ENCODE measurements around the gene SPG7. TPM values are rescaled to one million over a fixed set of nuclear protein-coding genes. Genes with fewer than 3 reads are reported as not detected.

SPG7 gene
- polyA plus RNA-seq, 1 donor from 2014 or later, result 216 TPM

DNA sequence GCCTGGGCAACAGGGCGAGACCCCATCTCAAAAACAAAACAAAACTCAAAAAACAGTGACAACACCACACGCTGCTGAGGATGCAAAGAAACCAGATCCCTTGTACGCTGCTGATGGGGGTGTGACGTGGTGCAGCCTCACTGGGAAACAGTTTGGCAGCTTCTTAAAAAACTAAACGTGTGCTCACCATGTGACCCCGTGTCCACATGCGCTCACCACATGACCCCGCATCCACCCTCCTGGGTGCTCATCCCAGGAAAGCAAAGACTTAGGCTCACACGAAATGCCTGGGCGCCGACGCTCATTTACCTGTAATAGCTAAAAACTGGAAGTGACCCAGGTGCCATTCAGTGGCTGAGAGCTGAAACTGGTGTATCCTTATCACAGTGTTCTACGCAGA, 32.4 kb downstream of the SPG7 start:
- no peaks in the 10 kb centered on the region for H3K9me3 ChIP-seq (ENCODE audit: low read length)
- H3K4me2 ChIP-seq (ENCODE audit: low read length), result no peak overlapping the region
- no peaks in the 10 kb centered on the region for H3F3A ChIP-seq (ENCODE audit: insufficient read depth, low read length, poor library complexity, severe bottlenecking)
- H3K27ac ChIP-seq (ENCODE audit: low read length), result no peak overlapping the region
- no peaks in the 10 kb centered on the region for H4K20me1 ChIP-seq (ENCODE audit: insufficient read depth)
- H3K79me2 ChIP-seq (replicated peaks; ENCODE audit: insufficient read depth, low read length), result no peaks in the 10 kb centered on the region
- H3K36me3 ChIP-seq (ENCODE audit: insufficient read depth, low read length), result no peaks in the 10 kb centered on the region
- no peaks in the 10 kb centered on the region for H3K9me2 ChIP-seq (ENCODE audit: insufficient read depth, low read length)
- no peaks in the 10 kb centered on the region for H3K27me3 ChIP-seq (ENCODE audit: insufficient read depth, low read depth, low read length)
- no peak overlapping the region for H3K9ac ChIP-seq (ENCODE audit: low read length)
- H3K4me3 ChIP-seq (ENCODE audit: low read length), result no peak overlapping the region
- no peak overlapping the region for H2AFZ ChIP-seq (ENCODE audit: low read depth, low read length)
- TF ChIP-seq TAF1 (IDR thresholded peaks at IDR 0.05; ENCODE audit: low read depth), result no peak
- no peak for TF ChIP-seq POLR2AphosphoS5 (IDR thresholded peaks at IDR 0.05)
- no peak for TF ChIP-seq SMC3 (conservative IDR thresholded peaks at IDR 0.05; ENCODE audit: poor library complexity)
- TF ChIP-seq, protein P1, sequence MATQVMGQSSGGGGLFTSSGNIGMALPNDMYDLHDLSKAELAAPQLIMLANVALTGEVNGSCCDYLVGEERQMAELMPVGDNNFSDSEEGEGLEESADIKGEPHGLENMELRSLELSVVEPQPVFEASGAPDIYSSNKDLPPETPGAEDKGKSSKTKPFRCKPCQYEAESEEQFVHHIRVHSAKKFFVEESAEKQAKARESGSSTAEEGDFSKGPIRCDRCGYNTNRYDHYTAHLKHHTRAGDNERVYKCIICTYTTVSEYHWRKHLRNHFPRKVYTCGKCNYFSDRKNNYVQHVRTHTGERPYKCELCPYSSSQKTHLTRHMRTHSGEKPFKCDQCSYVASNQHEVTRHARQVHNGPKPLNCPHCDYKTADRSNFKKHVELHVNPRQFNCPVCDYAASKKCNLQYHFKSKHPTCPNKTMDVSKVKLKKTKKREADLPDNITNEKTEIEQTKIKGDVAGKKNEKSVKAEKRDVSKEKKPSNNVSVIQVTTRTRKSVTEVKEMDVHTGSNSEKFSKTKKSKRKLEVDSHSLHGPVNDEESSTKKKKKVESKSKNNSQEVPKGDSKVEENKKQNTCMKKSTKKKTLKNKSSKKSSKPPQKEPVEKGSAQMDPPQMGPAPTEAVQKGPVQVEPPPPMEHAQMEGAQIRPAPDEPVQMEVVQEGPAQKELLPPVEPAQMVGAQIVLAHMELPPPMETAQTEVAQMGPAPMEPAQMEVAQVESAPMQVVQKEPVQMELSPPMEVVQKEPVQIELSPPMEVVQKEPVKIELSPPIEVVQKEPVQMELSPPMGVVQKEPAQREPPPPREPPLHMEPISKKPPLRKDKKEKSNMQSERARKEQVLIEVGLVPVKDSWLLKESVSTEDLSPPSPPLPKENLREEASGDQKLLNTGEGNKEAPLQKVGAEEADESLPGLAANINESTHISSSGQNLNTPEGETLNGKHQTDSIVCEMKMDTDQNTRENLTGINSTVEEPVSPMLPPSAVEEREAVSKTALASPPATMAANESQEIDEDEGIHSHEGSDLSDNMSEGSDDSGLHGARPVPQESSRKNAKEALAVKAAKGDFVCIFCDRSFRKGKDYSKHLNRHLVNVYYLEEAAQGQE (IDR thresholded peaks at IDR 0.05; ENCODE audit: borderline replicate concordance), result no peak
- no peak for TF ChIP-seq MXI1 (conservative IDR thresholded peaks at IDR 0.05; ENCODE audit: poor library complexity, severe bottlenecking)
- no peak for TF ChIP-seq EP300 (conservative IDR thresholded peaks at IDR 0.05; ENCODE audit: poor library complexity, severe bottlenecking)
- TF ChIP-seq, protein P2, sequence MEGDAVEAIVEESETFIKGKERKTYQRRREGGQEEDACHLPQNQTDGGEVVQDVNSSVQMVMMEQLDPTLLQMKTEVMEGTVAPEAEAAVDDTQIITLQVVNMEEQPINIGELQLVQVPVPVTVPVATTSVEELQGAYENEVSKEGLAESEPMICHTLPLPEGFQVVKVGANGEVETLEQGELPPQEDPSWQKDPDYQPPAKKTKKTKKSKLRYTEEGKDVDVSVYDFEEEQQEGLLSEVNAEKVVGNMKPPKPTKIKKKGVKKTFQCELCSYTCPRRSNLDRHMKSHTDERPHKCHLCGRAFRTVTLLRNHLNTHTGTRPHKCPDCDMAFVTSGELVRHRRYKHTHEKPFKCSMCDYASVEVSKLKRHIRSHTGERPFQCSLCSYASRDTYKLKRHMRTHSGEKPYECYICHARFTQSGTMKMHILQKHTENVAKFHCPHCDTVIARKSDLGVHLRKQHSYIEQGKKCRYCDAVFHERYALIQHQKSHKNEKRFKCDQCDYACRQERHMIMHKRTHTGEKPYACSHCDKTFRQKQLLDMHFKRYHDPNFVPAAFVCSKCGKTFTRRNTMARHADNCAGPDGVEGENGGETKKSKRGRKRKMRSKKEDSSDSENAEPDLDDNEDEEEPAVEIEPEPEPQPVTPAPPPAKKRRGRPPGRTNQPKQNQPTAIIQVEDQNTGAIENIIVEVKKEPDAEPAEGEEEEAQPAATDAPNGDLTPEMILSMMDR (IDR thresholded peaks at IDR 0.05; ENCODE audit: poor library complexity, severe bottlenecking), result no peak
- no peak for TF ChIP-seq RAD21 (conservative IDR thresholded peaks at IDR 0.05)
- TF ChIP-seq EZH2 (IDR thresholded peaks at IDR 0.05; ENCODE audit: borderline replicate concordance, insufficient read depth, low read length, poor library complexity, severe bottlenecking), result no peak

DNA sequence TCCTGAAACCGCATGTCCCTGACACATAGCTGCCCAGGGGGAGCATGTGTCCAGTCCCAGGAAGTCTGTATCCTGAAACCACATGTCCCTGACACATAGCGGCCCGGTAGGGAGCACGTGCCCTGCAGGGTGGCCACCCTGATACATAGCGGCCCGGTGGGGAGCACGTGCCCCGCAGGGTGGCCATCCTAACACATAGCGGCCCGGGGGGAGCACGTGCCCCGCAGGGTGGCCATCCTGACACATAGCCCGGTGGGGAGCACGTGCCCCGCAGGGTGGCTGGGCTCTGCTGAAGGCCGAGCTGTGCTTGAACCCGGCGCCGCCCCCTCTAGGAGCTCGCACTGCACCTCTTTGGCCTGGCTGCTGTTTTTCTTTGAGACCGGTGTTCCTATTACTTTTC, 33.6 kb downstream of the SPG7 start:
- no peak overlapping the region for H3K27ac ChIP-seq (ENCODE audit: low read length)
- H3K4me3 ChIP-seq (ENCODE audit: low read length), result no peak overlapping the region
- no peaks in the 10 kb centered on the region for H3K9me2 ChIP-seq (ENCODE audit: insufficient read depth, low read length)
- H2AFZ ChIP-seq (ENCODE audit: low read depth, low read length), result no peak overlapping the region
- no peaks in the 10 kb centered on the region for H3F3A ChIP-seq (ENCODE audit: insufficient read depth, low read length, poor library complexity, severe bottlenecking)
- no peaks in the 10 kb centered on the region for H4K20me1 ChIP-seq (ENCODE audit: insufficient read depth)
- no peak overlapping the region for H3K4me2 ChIP-seq (ENCODE audit: low read length)
- H3K27me3 ChIP-seq (ENCODE audit: insufficient read depth, low read depth, low read length), result no peaks in the 10 kb centered on the region
- no peaks in the 10 kb centered on the region for H3K79me2 ChIP-seq (replicated peaks; ENCODE audit: insufficient read depth, low read length)
- TF ChIP-seq, protein P1 (IDR thresholded peaks at IDR 0.05; ENCODE audit: borderline replicate concordance), result no peak
- no peak for TF ChIP-seq RAD21 (conservative IDR thresholded peaks at IDR 0.05)
- no peak for TF ChIP-seq POLR2AphosphoS5 (IDR thresholded peaks at IDR 0.05)
- TF ChIP-seq EZH2 (IDR thresholded peaks at IDR 0.05; ENCODE audit: borderline replicate concordance, insufficient read depth, low read length, poor library complexity, severe bottlenecking), result no peak
- no peaks in the 10 kb centered on the region for H3K36me3 ChIP-seq (ENCODE audit: insufficient read depth, low read length)
- H3K9ac ChIP-seq (ENCODE audit: low read length), result no peak overlapping the region
- H3K9me3 ChIP-seq (ENCODE audit: low read length), result no peaks in the 10 kb centered on the region

Data from neural cell (in vitro differentiated cells).